Smooth muscle cell (in vitro differentiated cells): ENCODE measurements around the gene FKBP1B. TPM values are rescaled to one million over a fixed set of nuclear protein-coding genes. Genes with fewer than 3 reads are reported as not detected.

ENCODE experiments used
- DNase-seq: peaks from one replicate; lab custom pipeline; 2025; ENCODE audit not compliant: unreplicated experiment; lab: John Stamatoyannopoulos, UW
- H2AFZ ChIP-seq: fragments of 200-600 bp; sonication (generic); 2 replicates; pipeline ENCODE4 v1.6.0; 2016; ENCODE audit warnings: antibody characterized with exemption, low read depth, mild to moderate bottlenecking
- H3F3A ChIP-seq: fragments of 200-600 bp; sonication (generic); 2 replicates; pipeline ENCODE4 v1.6.0; 2017; ENCODE audit warnings: antibody characterized with exemption, low read depth
- H3K27ac ChIP-seq: fragments of 200-600 bp; sonication (generic); 2 replicates; pipeline ENCODE4 v1.5.1; 2016; ENCODE audit warnings: low read depth, mild to moderate bottlenecking
- H3K27me3 ChIP-seq: fragments of 200-600 bp; sonication (generic); 2 replicates; pipeline ENCODE4 v1.6.1; 2016; ENCODE audit warnings: low read depth, mild to moderate bottlenecking
- H3K36me3 ChIP-seq: fragments of 200-600 bp; sonication (generic); 2 replicates; pipeline ENCODE4 v1.5.1; 2016; ENCODE audit warnings: low read depth
- H3K4me1 ChIP-seq: fragments of 200-600 bp; sonication (generic); 2 replicates; pipeline ENCODE4 v1.5.1; 2016; ENCODE audit warnings: low read depth
- H3K4me2 ChIP-seq: fragments of 200-600 bp; sonication (generic); 2 replicates; pipeline ENCODE4 v1.6.0; 2016; ENCODE audit warnings: mild to moderate bottlenecking
- H3K4me3 ChIP-seq: fragments of 200-600 bp; sonication (generic); 2 replicates; pipeline ENCODE4 v1.5.1; 2016; ENCODE audit warnings: mild to moderate bottlenecking
- H3K79me2 ChIP-seq: fragments of 200-600 bp; sonication (generic); 2 replicates; pipeline ENCODE4 v1.6.0; 2016; ENCODE audit warnings: low read depth, mild to moderate bottlenecking
- H3K9ac ChIP-seq: fragments of 200-600 bp; sonication (generic); 2 replicates; pipeline ENCODE4 v1.6.0; 2016; ENCODE audit warnings: low read depth
- H3K9me3 ChIP-seq: fragments of 200-600 bp; sonication (generic); replicated peaks from 2 replicates; pipeline ENCODE4 v1.5.1; 2016; ENCODE audit warnings: low read depth
- H4K20me1 ChIP-seq: fragments of 200-600 bp; sonication (generic); 2 replicates; pipeline ENCODE4 v1.6.0; 2016; ENCODE audit warnings: low read depth
- CTCF ChIP-seq: fragments of 200-600 bp; sonication (generic); IDR thresholded peaks from 2 replicates; pipeline ENCODE4 v1.5.1; 2017; ENCODE audit warnings: borderline replicate concordance, mild to moderate bottlenecking, antibody characterized with exemption; ENCODE audit not compliant: insufficient read depth, poor library complexity, severe bottlenecking
- WGBS: methylation state at CpG from one replicate; pipeline ENCODE4 v1.1.7; 2016; ENCODE audit warnings: low lambda C conversion rate; 5-methylcytosine and 5-hydroxymethylcytosine counted together
- polyA plus RNA-seq: library from polyadenylated mRNA; unstranded; fragments of >200 nt; fragmentation: Nextera tagmentation; extraction: Ambion mirVana; gene quantifications from 2 replicates; pipeline ENCODE4 v1.2.1, GENCODE V29; 2016
- total RNA-seq: library from RNA; depleted of rRNA; stranded (reverse); fragments of >200 nt; gene quantifications from 2 replicates; pipeline ENCODE4 v1.2.3, GENCODE V29; 2014

FKBP1B gene
- total RNA-seq (17.2 and 17.5 TPM in 2 replicates), polyA plus RNA-seq (26.3 and 29.8 TPM in 2 replicates)

- Histone ChIP-seq H3K9ac (peak within 1 kb of the TSS; percentile 62), H3K79me2 (peaks cover 20% of the 10 kb centered on the region), H3K27me3 (no peaks in the 10 kb centered on the region), H3K4me1 (peaks cover 13% of the 10 kb centered on the region), H3F3A (no peaks in the 10 kb centered on the region), H3K27ac (no peak within 1 kb of the TSS), H3K36me3 (no peaks in the 10 kb centered on the region), H2AFZ (peak within 1 kb of the TSS; percentile 86), H4K20me1 (no peaks in the 10 kb centered on the region), H3K4me2 (peak within 1 kb of the TSS; percentile 100), H3K4me3 (peak within 1 kb of the TSS; percentile 93), H3K9me3 (no peaks in the 10 kb centered on the region)
- DNase-seq = no peak
- WGBS = 0% methylated on average over 4 of the region's 52 CpGs
- TF ChIP-seq CTCF = no peak
These were observed at the start of gene FKBP1B for GRCh38 chr2:24049485-24050021. Gene FKBP1B (plus strand): TSS chr2:24049741. CDS start chr2:24049850, 109 bp downstream.

GRCh38 chr2:24007693-24008092 is 41.8 kb upstream of the FKBP1B start:
- H3K9ac ChIP-seq = no peak overlapping the region

GRCh38 chr2:24008672-24009366 is 40.7 kb upstream of the FKBP1B start:
- H3F3A ChIP-seq = no peaks in the 10 kb centered on the region
- no peaks in the 10 kb centered on the region for H3K9me3 ChIP-seq
- H3K9ac ChIP-seq = no peak overlapping the region
- H4K20me1 ChIP-seq = no peaks in the 10 kb centered on the region
- H3K36me3 ChIP-seq = no peaks in the 10 kb centered on the region
- no peak overlapping the region for H2AFZ ChIP-seq
- no peak overlapping the region for H3K4me2 ChIP-seq
- peaks cover 39% of the 10 kb centered on the region for H3K27me3 ChIP-seq
- no peaks in the 10 kb centered on the region for H3K79me2 ChIP-seq
- no peak overlapping the region for H3K4me3 ChIP-seq
- H3K27ac ChIP-seq = no peak overlapping the region
- DNase-seq = no peak
- TF ChIP-seq CTCF = no peak
- WGBS = 71% methylated on average over 13 of the region's 13 CpGs
- H3K4me1 ChIP-seq = no peaks in the 10 kb centered on the region

More at GRCh38 chr2:24007693-24008092, 41.8 kb upstream of the FKBP1B start:
- no peak overlapping the region for H3K4me2 ChIP-seq
- H4K20me1 ChIP-seq = no peaks in the 10 kb centered on the region
- no peak overlapping the region for H2AFZ ChIP-seq
- H3F3A ChIP-seq = no peaks in the 10 kb centered on the region
- no peaks in the 10 kb centered on the region for H3K79me2 ChIP-seq
- H3K36me3 ChIP-seq = no peaks in the 10 kb centered on the region
- H3K27me3 ChIP-seq = peaks cover 39% of the 10 kb centered on the region
- no peak overlapping the region for H3K27ac ChIP-seq
- no peaks in the 10 kb centered on the region for H3K4me1 ChIP-seq
- no peak for DNase-seq
- H3K4me3 ChIP-seq = no peak overlapping the region
- no peaks in the 10 kb centered on the region for H3K9me3 ChIP-seq
- no peak for TF ChIP-seq CTCF

GRCh38 chr2:24009367-24009679 is 40.2 kb upstream of the FKBP1B start:
- no peak overlapping the region for H3K9ac ChIP-seq
- no peaks in the 10 kb centered on the region for H3K4me1 ChIP-seq
- 73% methylated on average over 9 of the region's 9 CpGs for WGBS
- DNase-seq = no peak
- H3F3A ChIP-seq = no peaks in the 10 kb centered on the region
- no peak for TF ChIP-seq CTCF
- peaks cover 39% of the 10 kb centered on the region for H3K27me3 ChIP-seq
- no peaks in the 10 kb centered on the region for H3K9me3 ChIP-seq
- peak overlapping the region; percentile 91 for H3K4me2 ChIP-seq
- H3K4me3 ChIP-seq = peak overlapping the region; percentile 54
- no peak overlapping the region for H3K27ac ChIP-seq
- no peaks in the 10 kb centered on the region for H3K79me2 ChIP-seq
- no peak overlapping the region for H2AFZ ChIP-seq
- H4K20me1 ChIP-seq = no peaks in the 10 kb centered on the region
- H3K36me3 ChIP-seq = no peaks in the 10 kb centered on the region
